ENCODE measurements around the gene RNF123.

Gene RNF123

DNA sequence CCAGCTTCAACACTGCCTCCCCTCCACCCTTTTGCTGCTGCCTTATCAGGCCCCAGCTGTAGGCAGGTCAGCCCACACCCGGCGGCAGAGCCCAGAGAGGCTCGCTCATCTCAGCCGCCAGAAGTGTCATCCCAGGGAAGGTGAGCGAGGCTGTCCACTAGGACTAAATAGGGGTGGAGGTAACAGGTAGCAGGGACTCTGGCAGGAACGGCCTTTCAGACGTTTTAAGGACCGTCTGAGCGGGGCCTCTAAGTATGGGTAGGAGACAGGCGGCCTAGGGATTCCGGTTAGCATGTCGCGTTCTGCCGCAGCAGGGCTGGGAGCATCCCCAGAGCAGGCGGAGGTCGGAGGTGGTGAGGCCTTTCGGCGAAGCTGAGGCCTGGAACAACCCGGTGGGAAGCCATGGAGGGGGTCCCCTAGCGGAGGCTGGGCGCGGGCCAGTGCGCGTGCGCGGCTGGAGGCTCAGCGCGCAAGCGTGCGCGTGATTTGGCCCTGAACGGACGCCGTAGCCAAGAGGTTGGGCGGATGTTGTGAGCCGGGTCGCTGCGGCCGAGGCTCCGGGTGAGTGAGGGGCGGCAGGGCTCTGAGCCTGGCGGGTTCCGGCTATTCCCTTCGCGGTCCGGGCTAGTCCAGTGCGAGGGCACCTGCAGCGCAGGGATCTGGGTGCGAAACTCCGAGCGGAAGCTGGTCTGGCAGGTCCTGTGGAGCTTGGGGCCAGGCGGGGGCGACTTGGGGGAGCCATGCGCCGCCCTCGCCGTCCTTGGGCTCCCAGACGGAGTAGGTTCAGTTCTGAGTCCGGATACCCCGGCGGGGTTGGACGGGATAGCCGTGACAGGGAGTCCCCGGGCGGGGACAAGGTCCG lies at the start of gene RNF123, which contains the start of gene MST1:
Gene RNF123, plus strand, starts transcription at position 512 of the 862 bp plus-strand sequence. CDS start 1,609 bp downstream, outside the sequence.
Gene MST1, minus strand, starts transcription at position 429 of the 862 bp plus-strand sequence. CDS start 783 bp downstream, outside the sequence.
- DNase-seq = no peak

DNA sequence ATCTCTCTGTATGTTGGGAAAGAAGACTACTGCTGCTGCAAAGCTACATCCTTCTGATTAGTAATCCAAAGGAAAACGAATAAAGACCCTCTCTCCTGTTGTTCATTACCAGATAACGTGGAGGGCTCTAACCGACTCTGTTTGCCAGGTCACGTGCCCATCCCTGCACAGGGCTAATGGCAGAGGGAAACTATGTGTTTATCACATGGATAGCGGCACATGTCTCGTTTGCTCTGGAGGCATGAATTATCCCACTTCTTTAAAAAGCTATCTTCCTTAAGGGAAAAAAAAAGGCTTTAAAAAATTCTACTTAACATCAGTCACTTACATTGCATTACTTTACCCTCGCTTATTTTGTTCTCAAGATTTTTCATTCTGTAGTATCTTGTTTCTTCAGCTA lies 48.1 kb upstream of the RNF123 start:
- DNase-seq = no peak

- DNase-seq = no peak
Observed at GRCh38 chr3:49641921-49642707, 47.2 kb upstream of the RNF123 start.

DNA sequence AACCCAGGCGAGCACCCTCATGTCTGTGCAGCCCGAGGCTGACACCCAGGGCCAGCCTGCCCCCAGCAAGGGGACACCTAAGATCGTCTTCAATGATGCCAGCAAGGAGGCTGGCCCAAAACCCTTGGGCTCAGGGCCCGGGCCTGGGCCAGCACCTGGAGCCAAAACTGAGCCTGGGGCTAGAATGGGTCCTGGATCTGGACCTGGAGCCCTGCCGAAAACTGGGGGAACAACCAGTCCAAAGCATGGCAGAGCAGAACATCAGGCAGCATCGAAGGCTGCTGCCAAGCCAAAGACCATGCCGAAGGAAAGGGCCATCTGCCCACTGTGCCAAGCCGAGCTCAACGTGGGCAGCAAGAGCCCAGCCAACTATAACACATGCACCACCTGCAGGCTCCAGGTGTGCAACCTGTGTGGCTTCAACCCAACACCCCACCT lies 46.6 kb upstream of the RNF123 start:
- no peak for DNase-seq

GRCh38 chr3:49644684-49645083 lies 44.7 kb upstream of the RNF123 start:
- no peak for DNase-seq

DNA sequence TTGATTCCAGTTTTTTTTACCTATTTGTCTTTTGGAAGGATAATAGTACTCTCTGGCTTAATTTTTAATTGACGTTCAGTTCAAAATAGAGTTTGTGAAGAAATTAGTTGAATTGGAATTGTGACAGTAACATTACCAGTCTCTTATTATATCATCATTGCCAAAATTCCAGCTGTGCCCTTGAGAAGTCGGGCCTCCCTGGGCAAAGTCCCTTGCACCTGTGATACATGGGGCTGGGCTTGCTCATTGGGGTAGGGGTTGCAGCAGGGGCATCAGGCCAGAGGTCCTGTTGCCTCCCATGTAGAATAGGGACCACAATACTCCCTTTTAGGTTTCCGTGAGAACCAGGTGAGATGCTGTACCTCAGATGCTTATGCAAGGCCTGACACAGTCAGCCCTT lies 43.1 kb upstream of the RNF123 start:
- DNase-seq = no peak

DNA sequence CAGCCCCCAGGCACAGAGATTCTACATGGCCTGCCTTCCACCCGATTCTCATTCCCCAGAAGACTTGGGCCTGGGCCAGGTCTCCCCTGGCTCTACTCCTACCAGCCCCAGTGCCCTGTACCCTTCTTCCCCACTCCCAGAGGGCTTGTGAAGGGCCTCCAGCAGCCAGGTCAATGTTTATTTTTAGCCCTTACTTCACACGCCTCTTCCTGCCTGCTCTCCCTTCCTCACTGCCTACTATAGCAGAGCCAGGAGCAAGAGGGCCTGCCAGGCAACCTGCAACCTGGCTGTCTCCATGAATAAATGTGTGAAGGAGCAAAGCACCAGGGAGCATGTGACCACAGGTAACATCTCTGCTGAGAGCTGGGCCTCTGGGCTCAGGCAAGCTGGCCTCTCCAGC lies 41.6 kb upstream of the RNF123 start:
- DNase-seq = peak; percentile 58

DNA sequence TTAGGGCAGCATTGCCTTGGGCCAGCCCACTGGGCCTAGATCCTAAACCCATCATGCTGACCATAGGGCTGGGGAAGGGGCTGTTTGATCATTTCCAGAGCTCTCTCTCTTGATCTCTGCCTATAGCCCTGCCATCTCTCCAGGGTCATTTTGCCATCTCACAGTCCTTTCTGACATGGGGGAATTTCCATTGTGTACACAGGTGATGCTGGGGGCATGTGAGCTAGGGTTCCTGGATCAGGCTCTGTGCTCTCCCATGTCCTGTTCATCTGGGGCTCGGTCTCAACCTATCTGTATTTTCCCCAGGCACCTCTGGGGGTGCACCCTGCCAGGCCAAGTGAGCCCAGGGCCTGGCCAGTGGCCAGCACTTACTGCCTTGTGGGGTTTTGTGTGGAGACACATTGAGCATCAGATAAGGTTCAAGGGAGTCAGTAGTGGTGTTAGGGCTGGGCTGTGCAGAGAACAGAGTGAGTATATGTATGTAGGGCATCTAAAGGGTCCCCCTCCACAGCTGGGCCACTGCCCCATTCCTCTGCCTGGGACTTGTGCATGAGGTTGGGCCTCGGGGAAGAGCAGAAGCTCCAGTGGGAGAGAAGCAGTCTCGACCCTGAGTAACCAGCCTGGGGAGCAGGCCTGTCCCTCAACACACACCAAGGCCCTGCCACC lies 40.9 kb upstream of the RNF123 start:
- DNase-seq = no peak

GRCh38 chr3:49649576-49649975 lies 39.8 kb upstream of the RNF123 start:
- DNase-seq = no peak

GRCh38 chr3:49650177-49650576 lies 39.2 kb upstream of the RNF123 start:
- no peak for DNase-seq

- DNase-seq = no peak
Observed at GRCh38 chr3:49650637-49651036, 38.7 kb upstream of the RNF123 start.

DNA sequence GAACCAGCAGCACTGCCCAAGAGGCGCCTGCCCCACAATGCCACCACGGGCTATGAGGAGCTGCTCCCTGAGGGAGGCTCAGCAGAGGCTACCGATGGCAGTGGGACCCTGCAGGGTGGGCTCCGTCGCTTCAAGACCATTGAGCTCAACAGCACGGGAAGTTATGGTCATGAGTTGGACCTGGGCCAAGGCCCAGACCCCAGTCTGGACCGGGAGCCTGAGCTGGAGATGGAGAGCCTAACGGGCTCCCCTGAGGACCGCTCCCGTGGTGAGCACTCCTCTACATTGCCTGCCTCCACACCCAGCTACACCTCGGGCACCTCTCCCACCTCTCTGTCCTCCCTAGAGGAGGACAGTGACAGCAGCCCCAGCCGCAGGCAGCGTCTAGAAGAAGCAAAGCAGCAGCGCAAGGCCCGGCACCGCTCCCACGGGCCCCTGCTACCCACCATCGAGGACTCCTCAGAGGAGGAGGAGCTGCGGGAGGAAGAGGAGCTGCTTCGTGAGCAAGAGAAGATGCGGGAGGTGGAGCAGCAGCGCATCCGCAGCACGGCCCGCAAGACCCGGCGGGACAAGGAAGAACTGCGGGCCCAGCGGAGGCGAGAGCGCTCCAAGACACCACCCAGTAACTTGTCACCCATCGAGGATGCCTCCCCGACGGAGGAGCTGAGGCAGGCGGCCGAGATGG lies 37.0 kb upstream of the RNF123 start:
- DNase-seq = no peak

DNA sequence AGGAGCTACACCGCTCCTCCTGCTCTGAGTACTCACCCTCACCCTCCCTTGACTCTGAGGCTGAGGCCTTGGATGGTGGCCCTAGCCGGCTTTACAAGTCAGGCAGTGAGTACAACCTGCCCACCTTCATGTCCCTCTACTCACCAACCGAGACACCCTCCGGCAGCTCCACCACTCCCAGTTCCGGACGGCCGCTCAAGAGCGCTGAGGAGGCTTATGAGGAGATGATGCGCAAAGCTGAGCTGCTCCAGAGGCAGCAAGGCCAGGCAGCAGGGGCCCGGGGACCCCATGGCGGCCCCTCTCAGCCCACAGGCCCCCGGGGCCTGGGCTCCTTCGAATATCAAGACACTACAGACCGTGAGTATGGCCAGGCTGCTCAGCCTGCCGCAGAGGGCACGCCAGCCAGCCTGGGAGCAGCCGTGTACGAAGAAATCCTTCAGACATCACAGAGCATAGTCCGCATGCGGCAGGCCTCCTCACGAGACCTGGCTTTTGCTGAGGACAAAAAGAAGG lies 36.4 kb upstream of the RNF123 start:
- no peak for DNase-seq

DNA sequence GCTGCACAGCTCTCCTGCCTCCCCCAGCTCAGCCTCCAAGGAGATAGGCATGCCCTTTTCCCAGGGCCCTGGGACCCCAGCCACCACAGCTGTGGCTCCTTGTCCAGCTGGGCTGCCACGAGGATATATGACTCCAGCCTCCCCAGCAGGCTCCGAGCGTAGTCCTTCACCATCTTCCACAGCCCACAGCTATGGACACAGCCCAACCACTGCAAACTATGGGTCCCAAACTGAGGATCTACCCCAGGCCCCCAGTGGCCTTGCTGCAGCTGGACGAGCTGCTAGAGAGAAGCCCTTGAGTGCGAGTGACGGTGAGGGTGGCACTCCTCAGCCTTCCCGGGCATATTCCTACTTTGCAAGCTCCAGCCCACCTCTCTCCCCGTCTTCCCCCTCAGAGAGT lies 35.7 kb upstream of the RNF123 start:
- no peak for DNase-seq

- DNase-seq = no peak
Observed at GRCh38 chr3:49654176-49654825, 35.1 kb upstream of the RNF123 start.

DNA sequence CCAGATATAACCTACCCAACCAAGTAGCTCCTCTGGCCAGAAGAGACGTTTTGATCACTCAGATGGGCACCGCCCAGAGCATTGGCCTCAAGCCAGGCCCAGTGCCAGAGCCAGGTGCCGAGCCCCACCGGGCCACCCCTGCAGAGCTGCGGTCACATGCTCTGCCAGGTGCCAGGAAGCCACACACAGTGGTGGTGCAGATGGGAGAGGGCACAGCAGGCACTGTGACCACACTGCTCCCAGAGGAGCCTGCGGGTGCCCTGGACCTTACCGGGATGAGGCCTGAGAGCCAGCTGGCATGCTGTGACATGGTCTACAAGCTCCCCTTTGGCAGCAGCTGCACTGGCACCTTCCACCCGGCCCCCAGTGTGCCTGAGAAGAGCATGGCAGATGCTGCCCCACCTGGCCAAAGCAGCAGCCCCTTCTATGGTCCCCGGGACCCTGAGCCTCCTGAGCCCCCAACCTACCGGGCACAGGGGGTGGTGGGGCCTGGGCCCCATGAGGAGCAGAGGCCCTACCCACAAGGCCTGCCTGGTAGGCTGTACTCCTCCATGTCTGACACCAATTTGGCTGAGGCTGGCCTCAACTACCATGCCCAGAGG lies 34.3 kb upstream of the RNF123 start:
- DNase-seq = peak; percentile 88

GRCh38 chr3:49655731-49656285 lies 33.5 kb upstream of the RNF123 start:
- no peak for DNase-seq

DNA sequence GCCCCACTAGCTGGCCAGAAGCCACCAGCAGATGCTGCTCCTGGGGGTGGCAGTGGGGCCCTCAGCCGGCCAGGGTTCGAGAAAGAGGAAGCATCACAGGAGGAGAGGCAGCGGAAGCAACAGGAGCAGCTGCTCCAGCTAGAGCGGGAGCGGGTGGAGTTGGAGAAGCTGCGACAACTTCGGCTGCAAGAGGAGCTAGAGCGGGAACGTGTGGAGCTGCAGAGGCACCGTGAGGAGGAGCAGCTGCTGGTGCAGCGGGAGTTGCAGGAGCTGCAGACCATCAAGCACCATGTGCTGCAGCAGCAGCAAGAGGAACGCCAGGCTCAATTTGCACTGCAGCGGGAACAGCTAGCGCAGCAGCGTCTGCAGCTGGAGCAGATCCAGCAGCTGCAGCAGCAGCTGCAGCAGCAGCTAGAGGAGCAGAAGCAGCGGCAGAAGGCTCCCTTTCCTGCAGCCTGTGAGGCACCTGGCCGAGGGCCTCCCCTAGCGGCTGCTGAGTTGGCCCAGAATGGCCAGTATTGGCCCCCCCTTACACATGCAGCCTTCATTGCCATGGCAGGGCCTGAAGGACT lies 32.7 kb upstream of the RNF123 start:
- DNase-seq = no peak

- DNase-seq = no peak
Observed at GRCh38 chr3:49657208-49657915, 32.0 kb upstream of the RNF123 start.

DNA sequence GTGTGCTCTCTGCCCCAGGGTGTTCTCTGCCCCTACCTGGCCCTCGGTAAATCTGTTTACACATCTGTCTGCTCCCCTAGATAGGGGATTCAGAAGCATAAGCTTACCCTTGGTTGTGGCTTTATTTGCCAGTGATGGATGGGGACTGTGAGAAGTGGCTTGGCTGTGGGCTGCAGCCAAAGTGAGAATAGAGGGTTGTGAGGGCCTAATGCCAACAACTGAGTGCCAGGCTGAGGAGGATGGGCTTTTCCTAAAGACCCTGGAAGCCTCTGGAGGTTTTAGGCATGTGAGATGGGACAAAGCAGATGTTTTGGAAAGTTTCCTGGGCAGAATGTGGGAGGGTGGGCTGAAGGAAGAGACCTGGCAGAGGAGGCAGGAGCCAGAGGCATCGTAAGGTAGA lies 30.6 kb upstream of the RNF123 start:
- peak; percentile 29 for DNase-seq

All from NCI-H69 (cell line).